Epidermal melanocyte (primary cell): ENCODE measurements around the gene PTCH1.

Experiments used
- DNase-seq: peaks from one replicate; pipeline ENCODE4 v3.0.0; 2011; ENCODE audit warnings: low spot score; ENCODE audit not compliant: insufficient read length

Gene PTCH1

GRCh38 chr9:95441081-95441480 is 75.7 kb downstream of the PTCH1 start:
- DNase-seq = no peak

GRCh38 chr9:95440447-95440846 is 76.3 kb downstream of the PTCH1 start:
- no peak for DNase-seq

GRCh38 chr9:95438561-95439357 is 78.0 kb downstream of the PTCH1 start:
- DNase-seq = no peak

GRCh38 chr9:95437559-95437958 is 79.2 kb downstream of the PTCH1 start:
- no peak for DNase-seq

- DNase-seq = no peak
Measured at GRCh38 chr9:95436416-95436815, 80.4 kb downstream of the PTCH1 start.

GRCh38 chr9:95435074-95435728 is 81.6 kb downstream of the PTCH1 start:
- DNase-seq = no peak

- no peak for DNase-seq
Measured at GRCh38 chr9:95434116-95435073, 82.4 kb downstream of the PTCH1 start.

- no peak for DNase-seq
Measured at GRCh38 chr9:95433096-95433819, 83.5 kb downstream of the PTCH1 start.

- no peak for DNase-seq
Measured at GRCh38 chr9:95431286-95431685, 85.5 kb downstream of the PTCH1 start.

- DNase-seq = no peak
Measured at GRCh38 chr9:95429948-95430620, 86.7 kb downstream of the PTCH1 start.

GRCh38 chr9:95429096-95429495 is 87.7 kb downstream of the PTCH1 start:
- no peak for DNase-seq

- DNase-seq = no peak
Measured at GRCh38 chr9:95425910-95426551, 90.7 kb downstream of the PTCH1 start.

GRCh38 chr9:95422650-95423049 is 94.1 kb downstream of the PTCH1 start:
- no peak for DNase-seq

- no peak for DNase-seq
Measured at GRCh38 chr9:95420518-95420917, 96.3 kb downstream of the PTCH1 start.

GRCh38 chr9:95419444-95419843 is 97.3 kb downstream of the PTCH1 start:
- no peak for DNase-seq

GRCh38 chr9:95415158-95415557 is 101.6 kb downstream of the PTCH1 start:
- no peak for DNase-seq

- DNase-seq = no peak
Measured at GRCh38 chr9:95413793-95414192, 103.0 kb downstream of the PTCH1 start.

- DNase-seq = no peak
Measured at GRCh38 chr9:95411054-95411892, 105.5 kb downstream of the PTCH1 start.
